UCSD-AML1 (cell line): ENCODE results near the gene ADORA2A.

Source experiments
- DNase-seq: peaks from one replicate; lab custom pipeline; 2025; ENCODE audit not compliant: unreplicated experiment; lab: John Stamatoyannopoulos, UW

The ADORA2A gene

DNA sequence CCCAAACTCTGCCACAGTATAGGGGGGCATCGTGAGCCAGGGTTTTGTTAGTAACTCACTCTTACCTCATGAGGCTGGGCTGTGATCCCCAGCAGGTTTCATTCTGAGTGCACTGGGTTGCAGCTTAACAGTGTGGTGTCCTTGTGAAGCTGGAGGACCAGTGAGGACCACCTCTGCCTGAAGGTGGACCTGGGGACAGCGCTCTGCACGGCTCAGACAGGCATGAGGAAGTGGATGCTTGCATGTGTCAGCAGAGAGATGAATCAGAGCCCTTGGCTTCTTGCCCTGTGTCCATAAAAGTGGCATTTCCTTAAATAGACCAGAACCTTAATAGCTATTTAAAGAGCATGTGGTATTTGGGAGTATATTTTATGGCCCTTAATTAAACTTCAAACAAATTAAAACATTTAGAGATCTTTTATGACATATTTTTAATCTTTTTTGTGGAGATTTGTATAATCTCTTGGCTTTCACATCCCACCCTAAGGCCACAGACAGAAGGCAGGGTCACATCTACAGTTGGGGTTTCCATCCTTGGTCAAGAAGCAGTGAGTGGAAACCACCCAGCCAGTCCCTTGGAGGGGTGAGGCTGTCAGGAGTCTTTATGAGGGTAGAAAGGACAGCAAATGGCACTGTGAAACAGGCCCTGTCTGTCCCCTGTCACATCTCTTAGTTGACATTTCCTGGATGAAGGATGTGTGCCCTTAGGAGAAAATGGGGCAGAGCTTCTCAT lies 24.8 kb upstream of the ADORA2A start:
- no peak for DNase-seq

- DNase-seq: no peak
Observed at GRCh38 chr22:24403346-24403745, 24.1 kb upstream of the ADORA2A start.

- DNase-seq: no peak
Observed at GRCh38 chr22:24404561-24405275, 22.7 kb upstream of the ADORA2A start.

- no peak for DNase-seq
Observed at GRCh38 chr22:24405631-24406321, 21.6 kb upstream of the ADORA2A start.

DNA sequence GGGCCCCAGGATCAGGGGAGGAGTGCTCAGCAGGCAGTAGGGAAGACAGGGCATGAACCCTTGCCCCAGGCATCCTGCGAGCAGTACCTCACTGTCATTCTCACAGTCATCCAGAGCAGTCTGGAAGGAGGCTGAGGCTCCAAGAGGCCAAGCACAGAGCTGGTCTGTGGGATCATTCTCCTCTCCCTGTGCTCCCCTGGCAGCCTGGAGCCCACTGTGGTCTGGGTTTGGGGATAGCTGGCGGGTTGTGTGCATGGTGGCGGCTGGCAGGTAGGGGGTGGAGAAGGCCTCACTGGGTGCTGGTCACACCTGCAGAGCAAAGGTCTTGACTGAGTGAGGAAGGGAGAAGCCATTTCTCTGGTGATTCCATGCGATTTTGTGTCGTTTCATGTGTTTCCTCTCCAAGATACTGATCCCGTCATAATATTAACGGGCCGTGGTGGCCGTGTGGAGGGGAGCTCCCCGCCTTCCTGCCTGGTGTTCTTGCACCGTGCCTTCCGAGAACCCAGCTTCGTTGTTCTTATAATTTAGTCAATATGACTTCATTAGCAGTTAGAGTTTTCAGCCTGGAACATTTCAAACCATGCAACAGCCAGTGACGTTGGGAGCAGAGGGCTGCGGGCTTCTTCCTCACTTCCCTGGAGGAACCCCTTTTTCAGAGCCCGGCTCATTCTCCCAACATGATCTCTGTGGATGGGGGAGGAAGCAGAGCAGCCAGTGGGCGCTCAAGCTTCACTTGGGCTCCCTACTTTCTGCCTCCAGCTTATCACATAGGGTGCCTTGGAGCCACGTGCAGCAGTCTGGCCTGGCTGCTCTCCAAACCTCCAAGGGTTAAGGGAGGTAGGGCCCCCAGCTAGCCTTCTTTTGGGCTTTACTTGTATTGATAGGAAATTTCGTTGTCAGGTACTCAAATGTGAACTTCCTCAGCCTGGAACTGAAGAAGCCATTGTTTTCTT lies 20.8 kb upstream of the ADORA2A start:
- no peak for DNase-seq

- no peak for DNase-seq
Observed at GRCh38 chr22:24407278-24407665, 20.1 kb upstream of the ADORA2A start.

DNA sequence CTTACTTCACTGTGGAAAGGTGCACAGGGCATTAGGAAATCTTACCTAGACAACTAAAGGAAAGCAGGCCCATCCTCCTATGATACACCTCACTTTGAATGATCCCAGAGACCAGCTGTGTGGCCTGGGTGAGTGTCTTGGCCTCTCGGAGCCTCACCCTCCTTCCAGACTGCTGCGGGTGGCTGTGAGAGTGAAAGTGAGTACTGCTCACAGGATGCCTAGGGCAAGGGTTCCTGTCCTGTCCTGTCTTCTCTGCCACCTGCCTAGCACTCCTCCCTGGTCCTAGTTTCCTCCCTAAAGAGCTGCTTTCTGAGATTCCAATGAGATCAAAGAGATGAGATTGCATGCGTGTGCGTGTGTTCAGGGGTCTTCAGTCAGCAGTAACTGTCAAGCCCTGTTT lies 19.5 kb upstream of the ADORA2A start:
- no peak for DNase-seq

GRCh38 chr22:24408630-24409029 lies 18.8 kb upstream of the ADORA2A start:
- DNase-seq: no peak

- no peak for DNase-seq
Observed at GRCh38 chr22:24409707-24410106, 17.7 kb upstream of the ADORA2A start.

DNA sequence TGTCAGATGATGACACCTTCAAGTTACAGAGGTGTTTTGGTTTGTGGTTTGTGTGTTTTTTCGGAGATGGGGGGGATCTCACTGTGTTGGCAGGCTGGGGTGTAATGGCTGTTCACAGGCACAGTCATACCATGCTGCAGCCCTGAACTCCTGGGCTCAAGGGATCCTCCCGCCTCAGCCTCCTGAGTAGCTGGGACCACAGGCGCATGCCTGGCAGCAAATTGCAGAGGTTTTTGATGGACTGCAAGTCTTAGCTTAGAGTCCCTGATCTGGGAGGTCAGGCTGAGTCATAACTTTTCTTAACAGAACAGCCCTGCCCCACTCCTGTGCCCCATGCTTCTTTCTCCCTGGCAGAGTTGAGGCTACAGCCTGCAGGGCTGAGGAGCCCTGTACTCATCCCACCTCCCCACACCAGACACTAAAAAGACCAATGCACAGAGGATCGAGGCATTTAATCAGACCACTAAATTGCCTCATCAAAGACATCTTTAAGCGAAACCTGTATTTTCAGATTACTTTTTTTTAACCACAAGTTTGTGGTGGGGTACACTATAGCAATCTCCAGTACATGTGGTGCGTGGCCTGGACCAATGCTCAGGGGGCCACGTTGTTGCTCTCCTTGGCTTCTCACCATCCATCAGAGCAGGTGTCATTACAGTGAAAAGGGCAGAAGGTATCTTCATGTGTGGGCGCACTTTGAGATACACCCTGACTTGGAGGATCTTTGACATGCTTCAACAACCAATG lies 17.1 kb upstream of the ADORA2A start:
- DNase-seq: no peak

DNA sequence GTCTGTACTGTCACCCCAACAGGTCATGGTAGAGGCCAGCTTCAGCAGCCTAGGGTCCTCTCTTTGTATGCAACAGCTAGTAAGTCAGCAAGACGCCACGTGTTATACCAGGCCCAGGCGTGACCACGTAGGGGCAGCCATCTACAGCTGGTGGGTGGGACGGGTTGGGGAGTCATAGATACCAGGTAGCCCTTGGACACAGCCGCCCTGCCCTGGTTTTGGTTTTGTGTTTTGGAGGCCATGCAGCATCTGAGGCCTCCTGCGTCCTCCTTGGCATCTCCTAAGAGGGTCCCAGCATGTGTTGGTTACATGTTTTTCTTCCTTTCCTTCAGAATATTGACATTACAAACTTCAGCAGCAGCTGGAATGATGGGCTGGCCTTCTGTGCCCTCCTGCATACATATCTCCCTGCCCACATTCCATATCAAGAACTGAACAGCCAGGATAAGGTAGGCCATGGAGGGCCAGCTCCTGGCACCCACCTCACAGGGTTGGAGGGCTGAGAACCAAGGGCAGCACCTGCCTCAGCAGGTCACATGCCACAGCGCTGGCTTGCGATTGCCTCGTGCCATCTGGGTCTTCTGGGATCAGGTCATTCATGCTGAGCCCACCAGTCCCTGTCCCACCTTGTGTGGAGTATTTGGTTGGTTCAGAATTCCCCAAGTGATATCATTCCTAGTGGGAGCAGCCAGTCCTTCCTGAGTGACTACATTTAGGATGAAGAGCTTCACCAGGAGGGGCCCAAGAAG lies 16.0 kb upstream of the ADORA2A start:
- DNase-seq: no peak

DNA sequence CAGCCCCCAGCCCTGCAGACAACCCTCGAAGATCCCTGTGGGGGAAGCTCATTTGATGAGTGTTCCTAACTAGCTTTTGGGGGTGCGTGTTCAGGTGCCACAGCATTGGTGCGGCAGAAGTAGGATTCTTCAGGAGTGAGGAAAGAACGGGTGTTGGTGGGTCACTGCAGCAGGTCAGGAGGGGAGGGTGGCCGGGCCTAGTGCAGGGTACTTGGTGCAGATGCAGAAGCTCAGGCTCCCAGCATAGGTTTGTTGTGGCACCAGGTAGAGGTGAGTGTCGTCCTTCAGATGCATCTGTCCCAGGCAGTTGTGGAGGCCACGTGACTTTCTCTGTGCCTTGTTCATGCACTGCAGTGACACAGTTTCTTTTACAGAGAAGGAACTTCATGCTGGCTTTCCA lies 15.1 kb upstream of the ADORA2A start:
- no peak for DNase-seq

- DNase-seq: no peak
Observed at GRCh38 chr22:24413271-24413670, 14.1 kb upstream of the ADORA2A start.

DNA sequence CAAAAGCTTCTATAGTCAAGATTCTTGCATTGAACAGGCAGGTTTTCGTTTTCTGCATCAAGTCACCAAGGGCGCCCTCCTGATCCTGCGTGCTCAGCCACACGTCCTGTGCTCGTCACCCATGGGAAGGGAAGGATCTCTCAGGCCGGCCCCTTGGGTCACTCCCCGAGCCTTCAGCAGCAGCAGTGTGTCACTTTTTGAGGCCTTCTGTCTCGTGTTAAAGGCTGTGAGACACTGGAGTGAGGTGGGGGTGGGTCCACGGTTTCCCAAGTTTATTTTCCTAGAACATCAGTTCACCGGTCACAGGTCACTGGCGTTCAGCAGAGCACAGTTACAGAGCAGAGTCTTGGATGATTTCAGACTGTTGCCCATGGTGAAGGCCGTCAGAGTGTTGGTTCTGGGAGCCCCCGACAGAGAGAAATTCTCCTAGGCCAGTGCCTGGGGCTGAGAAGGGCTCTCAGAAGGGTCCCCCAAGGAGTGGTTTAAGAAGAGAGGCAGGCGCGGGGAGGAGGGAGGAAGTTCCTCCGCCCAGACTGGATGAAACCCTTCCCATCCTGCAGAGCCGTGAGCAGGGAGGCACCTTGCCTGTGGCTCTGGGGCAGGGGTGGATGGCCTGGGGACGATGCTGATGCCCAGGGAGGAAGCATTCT lies 13.5 kb upstream of the ADORA2A start:
- DNase-seq: no peak

GRCh38 chr22:24414523-24414922 lies 12.9 kb upstream of the ADORA2A start:
- no peak for DNase-seq

DNA sequence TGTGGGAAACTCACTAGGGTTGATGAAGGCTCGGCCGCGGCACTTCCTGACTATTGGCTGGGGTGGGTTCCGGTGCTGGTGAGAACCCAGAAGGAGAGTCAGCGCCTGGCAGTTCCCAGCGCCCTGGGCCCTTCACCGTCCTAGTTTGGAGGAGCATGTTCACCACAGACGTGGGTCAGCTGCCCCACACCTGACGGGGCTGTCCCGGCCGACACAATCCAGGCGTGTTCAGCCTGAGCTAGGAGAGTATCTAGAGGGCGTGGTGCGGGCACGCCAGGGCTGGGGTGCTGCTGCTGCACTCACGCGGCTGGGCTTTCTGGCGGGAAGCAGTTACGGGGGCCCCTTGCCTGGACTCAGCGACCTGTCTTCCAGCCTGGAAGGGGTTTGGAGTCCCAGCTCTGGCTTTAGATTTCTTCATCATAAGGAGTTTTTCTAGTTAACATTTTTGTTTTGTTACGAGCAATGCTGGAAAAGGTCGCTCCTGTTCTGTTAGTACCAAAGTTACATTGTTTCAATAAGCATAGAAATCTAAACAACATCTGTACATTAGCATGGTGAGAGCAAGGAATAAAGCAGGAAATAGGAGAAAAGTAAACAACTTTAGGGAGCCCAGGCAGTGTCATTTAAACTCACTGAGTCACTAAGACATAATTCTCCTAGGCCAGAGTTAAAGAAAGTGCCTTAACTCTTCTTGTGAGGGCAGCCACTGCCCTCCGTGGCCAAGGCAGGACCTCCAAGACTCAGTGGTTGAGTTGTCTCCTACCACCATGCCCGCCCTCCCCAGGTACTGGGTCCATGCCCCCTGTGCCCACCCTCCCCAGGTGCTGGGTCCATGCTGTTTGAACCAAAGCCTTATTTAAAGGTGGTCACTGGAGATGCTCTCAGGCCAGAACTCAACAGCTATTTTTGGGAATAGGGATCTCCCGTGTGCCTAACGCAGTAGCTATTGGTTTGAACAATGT lies 12.1 kb upstream of the ADORA2A start:
- DNase-seq: no peak

- DNase-seq: no peak
Observed at GRCh38 chr22:24416095-24416494, 11.3 kb upstream of the ADORA2A start.

DNA sequence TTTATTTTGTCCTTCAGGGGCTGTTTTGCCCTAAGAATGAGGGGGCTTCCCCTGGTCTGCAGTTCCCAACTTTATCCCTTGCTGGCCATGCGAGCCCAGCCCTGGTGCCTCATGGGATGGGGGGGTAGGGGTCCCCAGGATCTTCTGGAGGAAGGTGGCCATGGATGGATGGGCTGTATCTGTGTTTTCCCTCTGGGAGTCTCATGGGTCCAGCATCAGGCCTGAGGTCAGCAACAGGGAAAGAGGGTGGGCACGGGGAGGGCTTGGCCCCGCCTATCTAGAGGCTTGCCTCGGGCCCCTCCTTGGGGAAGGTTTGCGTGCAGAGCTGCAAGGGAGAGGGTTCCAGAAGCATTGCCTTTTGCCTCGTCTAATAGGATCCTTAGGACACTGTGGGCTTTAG lies 10.8 kb upstream of the ADORA2A start:
- no peak for DNase-seq
